Measurements from ENCODE around the gene FCMR. TPM values are rescaled to one million over a fixed set of nuclear protein-coding genes. Genes with fewer than 3 reads are reported as not detected.
A peak's percentile ranks its signal among the peaks of the same experiment; 100 is the strongest.

Gene FCMR
- total and polyA plus RNA-seq, 8 donors: 3.3 to 6.7 (median 4.8) TPM; not detected in 2

GRCh38 chr1:206907304-206907991, 14.3 kb downstream of the FCMR start:
- intact Hi-C loops (cut with DNase I; ENCODE audit: low total_unique reads): loop anchor here (10.0 kb wide), 1 partner anchor 173 kb away; no protein-coding TSS in a partner anchor
- TF ChIP-seq CTCF (IDR thresholded peaks at IDR 0.05) (peak in 1 of 7 experiments; percentile 21), POLR2AphosphoS5 (IDR thresholded peaks at IDR 0.05) (no peak)
- H3K36me3 ChIP-seq: no peaks in the 10 kb centered on the region
- DNase-seq: no peak
- peaks cover 0 to 27% (median 10%) of the 10 kb centered on the region in 3 donors for H3K27me3 ChIP-seq
- no peak overlapping the region for H3K4me3 ChIP-seq
- H3K4me1 ChIP-seq: peaks cover 14 to 36% (median 21%) of the 10 kb centered on the region in 4 donors
- H3K9me3 ChIP-seq: no peaks in the 10 kb centered on the region
- no peak overlapping the region for H3K27ac ChIP-seq
- 78 to 86% (median 81%) methylated on average over 21 to 23 of the region's 23 CpGs for WGBS, 5 donors

- Histone ChIP-seq H3K4me3 (no peak overlapping the region), H3K9me3 (no peaks in the 10 kb centered on the region), H3K27ac (no peak overlapping the region), H3K4me1 (peaks cover 14 to 20% (median 18%) of the 10 kb centered on the region in 4 donors), H3K36me3 (no peaks in the 10 kb centered on the region), H3K27me3 (peaks cover 0 to 27% (median 10%) of the 10 kb centered on the region in 3 donors)
- no peak for TF ChIP-seq EP300 (IDR thresholded peaks at IDR 0.05)
- no peak for TF ChIP-seq POLR2A (IDR thresholded peaks at IDR 0.05)
- TF ChIP-seq CTCF (IDR thresholded peaks at IDR 0.05): no peak
- TF ChIP-seq POLR2AphosphoS5 (IDR thresholded peaks at IDR 0.05): no peak
- no peak for DNase-seq
- intact Hi-C loops (cut with DNase I; ENCODE audit: low total_unique reads): loop anchor here (10.0 kb wide), 1 partner anchor 171 kb away; no protein-coding TSS in a partner anchor
- 71 to 81% (median 76%) methylated on average over 4 of the region's 4 CpGs for WGBS, 5 donors
These were observed 16.2 kb downstream of the FCMR start for GRCh38 chr1:206905295-206906164.

GRCh38 chr1:206904423-206905142, 17.2 kb downstream of the FCMR start:
- TF ChIP-seq POLR2A (IDR thresholded peaks at IDR 0.05) (no peak), EP300 (IDR thresholded peaks at IDR 0.05) (no peak), POLR2AphosphoS5 (IDR thresholded peaks at IDR 0.05) (no peak), CTCF (IDR thresholded peaks at IDR 0.05) (no peak)
- no peaks in the 10 kb centered on the region for H3K9me3 ChIP-seq
- H3K4me1 ChIP-seq: peaks cover 9 to 13% (median 11%) of the 10 kb centered on the region in 4 donors
- no peak overlapping the region for H3K4me3 ChIP-seq
- H3K27ac ChIP-seq: no peak overlapping the region
- WGBS, 5 donors: 79 to 89% (median 83%) methylated on average over 10 of the region's 10 CpGs
- peaks cover 0 to 19% (median 4%) of the 10 kb centered on the region in 3 donors for H3K27me3 ChIP-seq
- DNase-seq: no peak
- H3K36me3 ChIP-seq: no peaks in the 10 kb centered on the region
- intact Hi-C loops (cut with DNase I; ENCODE audit: low total_unique reads): loop anchor here (10.0 kb wide), 1 partner anchor 170 kb away; no protein-coding TSS in a partner anchor

- 70 to 93% (median 87%) methylated on average over 2 of the region's 2 CpGs for WGBS, 5 donors
- H3K4me1 ChIP-seq: peaks cover 0 to 4% (median 2%) of the 10 kb centered on the region in 4 donors
- intact Hi-C loops (cut with DNase I; ENCODE audit: low total_unique reads): loop anchor here (10.0 kb wide), 1 partner anchor 169 kb away; no protein-coding TSS in a partner anchor
These were observed 18.1 kb downstream of the FCMR start for GRCh38 chr1:206903687-206904086.

More at GRCh38 chr1:206903687-206904086, 18.1 kb downstream of the FCMR start:
- DNase-seq: no peak
- no peak overlapping the region for H3K27ac ChIP-seq
- H3K4me3 ChIP-seq: no peak overlapping the region
- H3K36me3 ChIP-seq: no peaks in the 10 kb centered on the region
- H3K27me3 ChIP-seq: peaks cover 0 to 17% (median 0%) of the 10 kb centered on the region in 3 donors
- TF ChIP-seq CTCF (IDR thresholded peaks at IDR 0.05) (no peak), POLR2A (IDR thresholded peaks at IDR 0.05) (no peak), POLR2AphosphoS5 (IDR thresholded peaks at IDR 0.05) (no peak), EP300 (IDR thresholded peaks at IDR 0.05) (no peak)
- H3K9me3 ChIP-seq: no peaks in the 10 kb centered on the region

Data from stomach (tissue), 9 donors.